Islet precursor cell (in vitro differentiated cells): ENCODE measurements around the gene TBC1D1.
"Not testable (repeated sequence)": the region's sequence is repeated elsewhere in the genome, so short reads cannot be mapped to it uniquely, and the experiment has no call there.

ENCODE experiments used
- DNase-seq: peaks from one replicate; pipeline ENCODE4 v3.0.0-alpha.2; 2018

Gene TBC1D1

DNA sequence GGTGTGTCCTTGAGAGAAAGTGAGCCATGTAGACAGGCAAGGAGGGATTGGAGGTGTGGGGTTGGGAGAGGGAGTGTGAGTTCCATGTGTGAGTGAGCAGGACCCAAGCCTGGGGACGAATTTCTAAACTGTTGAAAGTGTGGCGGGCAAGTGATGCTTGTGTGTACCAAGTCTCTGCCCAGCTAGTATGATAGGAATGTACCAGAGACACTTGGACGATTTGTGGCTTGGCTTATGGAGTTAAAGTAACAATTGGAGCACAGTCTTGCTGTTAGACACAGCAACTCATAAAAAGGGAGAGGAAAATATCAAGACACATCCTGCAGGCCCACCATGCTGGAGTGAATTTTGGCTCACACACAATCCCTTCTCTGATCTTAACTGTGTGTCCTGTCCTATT, 77.9 kb downstream of the TBC1D1 start:
- no peak for DNase-seq

DNA sequence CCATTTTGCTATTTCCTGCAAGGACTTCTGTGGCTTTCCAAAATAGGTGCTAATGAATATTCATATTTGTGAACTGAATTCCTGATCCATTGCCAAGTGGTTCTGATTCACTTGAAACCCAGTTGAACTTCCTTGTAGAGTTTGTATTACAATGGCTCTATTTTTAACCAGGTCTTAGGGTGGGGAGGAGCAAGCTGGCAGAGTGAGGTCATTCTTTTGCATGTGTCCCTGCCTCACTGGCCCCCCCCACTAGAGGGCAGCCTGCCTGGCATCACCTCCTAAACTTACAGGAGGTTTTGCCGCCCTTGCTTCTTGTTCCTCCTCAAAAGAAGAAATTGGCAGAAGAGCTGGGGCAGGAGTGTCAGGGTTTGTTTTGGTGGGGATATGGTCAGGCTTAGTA, 79.8 kb downstream of the TBC1D1 start:
- no peak for DNase-seq

DNA sequence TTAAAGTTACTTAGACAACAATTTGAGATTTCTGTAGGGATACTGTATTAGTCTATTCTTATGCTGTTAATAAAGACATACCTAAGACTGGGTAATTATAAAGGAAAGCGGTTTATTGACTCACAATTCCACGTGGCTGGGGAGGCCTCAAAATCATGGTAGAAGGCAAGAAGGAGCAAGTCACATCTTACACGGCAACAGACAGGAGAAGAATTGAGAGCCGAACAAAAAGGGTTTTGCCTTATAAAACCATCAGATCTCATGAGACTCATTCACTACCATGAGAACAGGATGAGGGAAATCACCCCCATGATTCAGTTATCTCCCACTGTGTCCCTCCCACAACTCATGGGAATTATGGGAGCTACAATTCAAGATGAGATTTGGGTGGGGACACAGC, 80.3 kb downstream of the TBC1D1 start:
- DNase-seq: no peak

DNA sequence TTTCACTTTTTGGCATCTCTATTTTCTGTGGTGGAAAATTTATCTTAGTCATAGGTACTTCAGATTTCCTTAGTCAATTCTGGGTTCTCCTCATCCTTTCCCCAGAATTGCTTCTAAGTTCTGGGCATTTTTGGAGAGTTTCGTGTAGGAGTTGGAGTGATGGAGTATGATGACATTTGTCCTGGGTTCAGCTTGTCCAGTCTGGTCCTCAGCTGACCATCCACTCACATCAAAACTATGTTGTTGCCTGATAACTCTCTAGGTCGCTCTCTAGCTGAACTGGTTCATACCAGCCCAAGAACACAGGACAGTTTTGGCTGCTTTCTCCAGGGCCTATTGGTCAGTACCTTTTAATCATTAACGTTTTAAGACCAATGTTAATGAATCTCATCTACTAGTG, 82.6 kb downstream of the TBC1D1 start:
- DNase-seq: no peak

DNA sequence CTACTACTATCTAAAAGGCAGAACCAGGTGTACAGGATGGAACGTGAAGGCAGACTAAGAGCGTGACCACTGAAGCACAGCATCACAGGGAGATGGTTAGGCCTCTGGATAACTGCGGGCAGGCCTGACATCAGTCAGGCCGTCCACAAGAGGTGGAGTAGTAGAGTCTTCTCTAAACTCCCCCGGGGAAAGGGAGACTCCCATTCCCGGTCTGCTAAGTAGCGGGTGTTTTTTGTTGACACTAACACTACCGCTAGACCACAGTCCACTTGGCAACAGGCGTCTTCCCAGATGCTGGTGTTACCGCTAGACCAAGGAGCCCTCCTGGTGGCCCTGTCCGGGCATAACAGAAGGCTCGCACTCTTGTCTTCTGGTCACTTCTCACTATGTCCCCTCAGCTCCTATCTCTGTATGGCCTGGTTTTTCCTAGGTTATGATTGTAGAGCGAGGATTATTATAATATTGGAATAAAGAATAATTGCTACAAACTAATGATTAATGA, 84.5 kb downstream of the TBC1D1 start:
- DNase-seq: not testable (repeated sequence)

DNA sequence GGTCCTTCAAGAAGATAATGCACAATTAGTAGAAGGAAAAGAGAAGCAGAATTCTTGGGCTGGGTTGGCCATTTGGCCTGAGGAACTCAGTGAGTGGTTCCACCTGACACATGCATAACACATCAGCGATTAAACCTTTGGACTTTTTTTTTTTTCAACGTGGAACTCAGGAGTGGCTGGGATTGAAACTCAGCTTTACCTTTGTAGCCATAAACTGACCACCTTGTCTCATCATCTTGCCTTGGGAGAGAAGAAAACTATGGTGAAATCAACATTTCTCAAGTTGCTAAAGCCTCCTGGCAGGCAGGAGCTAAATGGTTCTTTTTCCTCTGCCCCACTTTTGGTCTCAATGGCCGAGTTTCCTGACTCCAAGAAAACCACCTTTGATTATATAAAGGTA, 85.6 kb downstream of the TBC1D1 start:
- DNase-seq: no peak

DNA sequence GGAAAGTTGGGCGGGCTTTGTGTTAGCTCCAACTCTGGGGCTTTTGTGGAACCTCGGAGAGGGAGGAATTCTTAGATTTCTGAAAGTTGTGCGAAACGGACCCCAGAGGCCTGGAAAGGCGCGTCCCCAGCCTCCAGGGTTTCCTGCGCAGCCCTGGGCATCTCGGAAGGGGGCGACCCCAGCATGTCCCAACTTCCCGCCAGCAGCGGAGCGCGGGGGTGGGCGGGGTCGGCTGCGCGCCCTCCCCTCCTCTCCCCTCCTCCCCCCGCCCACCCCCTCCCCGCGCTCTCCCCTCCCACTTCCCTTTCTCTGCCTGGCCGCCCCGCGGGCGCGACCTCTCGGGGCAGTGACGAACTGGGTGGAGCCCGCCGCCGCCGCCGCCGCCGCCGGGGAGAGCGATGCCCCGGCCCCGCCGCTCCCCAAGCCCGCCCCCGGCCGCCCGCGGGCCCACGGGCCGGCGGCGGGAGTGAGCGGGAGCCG, 86.1 kb downstream of the TBC1D1 start:
- peak; percentile 91 for DNase-seq

DNA sequence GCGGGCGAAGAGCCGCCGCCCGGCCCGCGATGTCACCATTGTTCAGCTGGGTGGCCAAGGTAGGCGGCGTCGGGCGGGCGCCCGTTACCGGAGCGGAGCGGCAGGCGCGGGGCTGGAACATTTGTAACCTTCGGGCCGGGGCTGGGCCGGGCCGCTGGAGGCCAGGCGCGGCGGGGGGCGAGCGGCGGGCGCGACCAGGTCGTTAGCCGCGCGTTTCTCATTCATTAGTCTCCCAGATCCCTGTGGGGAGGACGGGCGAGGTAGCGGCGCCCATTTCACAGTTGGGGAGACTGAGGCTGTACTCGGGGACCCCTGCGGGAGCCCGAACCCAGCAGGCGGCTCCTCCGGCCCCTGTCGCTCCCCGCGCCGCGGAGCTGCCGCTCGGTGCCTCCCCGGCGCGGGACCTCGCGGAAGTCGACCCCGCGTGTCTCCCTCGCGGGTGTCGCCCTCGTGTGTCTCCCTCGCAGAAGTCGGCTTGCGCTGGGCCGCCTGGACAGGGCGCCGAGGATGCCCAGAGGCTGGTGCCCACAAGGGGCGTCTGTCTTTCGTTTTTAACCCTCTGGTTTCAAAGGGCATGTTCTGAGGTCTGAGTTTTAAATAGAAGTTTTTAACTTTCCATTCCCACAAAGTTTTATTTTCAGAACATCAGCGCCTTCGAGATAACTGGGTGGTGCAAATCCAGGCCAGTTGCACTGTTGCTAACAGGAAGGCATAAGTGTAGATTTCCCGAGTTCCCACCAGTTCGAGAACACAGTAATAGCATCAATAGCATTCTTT, 86.8 kb downstream of the TBC1D1 start:
- DNase-seq: peak; percentile 73

DNA sequence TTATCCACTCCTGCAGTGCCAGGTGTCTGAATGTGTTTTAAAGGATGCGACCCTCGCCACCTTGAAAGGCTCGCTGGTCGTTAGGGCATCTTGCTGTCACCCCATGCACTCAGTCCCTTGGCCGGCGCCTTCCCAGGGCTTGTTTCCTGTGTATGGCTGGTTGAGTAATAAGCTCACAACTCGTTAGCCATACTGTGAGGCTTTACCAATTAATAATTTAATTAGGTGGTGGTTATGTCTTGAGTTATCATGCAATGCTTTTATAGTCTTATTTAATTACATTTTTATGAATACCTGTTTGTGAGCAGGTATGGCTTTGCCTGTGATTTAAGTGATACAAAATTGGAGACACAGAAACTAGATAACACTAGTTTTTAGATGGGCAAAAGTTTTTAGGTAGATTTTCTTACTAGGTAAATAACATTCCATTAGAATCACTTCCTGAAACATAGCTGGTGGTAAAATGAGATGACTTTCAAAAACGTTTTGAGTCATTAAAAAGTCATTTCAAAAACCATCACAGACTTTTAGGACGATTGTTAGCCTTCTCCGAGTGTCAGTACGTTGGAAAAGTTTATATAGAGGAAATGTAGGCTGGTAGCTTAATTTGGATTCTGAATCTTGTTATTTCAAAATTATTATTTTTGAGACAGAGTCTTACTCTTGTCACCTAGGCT, 87.5 kb downstream of the TBC1D1 start:
- DNase-seq: peak; percentile 69

DNA sequence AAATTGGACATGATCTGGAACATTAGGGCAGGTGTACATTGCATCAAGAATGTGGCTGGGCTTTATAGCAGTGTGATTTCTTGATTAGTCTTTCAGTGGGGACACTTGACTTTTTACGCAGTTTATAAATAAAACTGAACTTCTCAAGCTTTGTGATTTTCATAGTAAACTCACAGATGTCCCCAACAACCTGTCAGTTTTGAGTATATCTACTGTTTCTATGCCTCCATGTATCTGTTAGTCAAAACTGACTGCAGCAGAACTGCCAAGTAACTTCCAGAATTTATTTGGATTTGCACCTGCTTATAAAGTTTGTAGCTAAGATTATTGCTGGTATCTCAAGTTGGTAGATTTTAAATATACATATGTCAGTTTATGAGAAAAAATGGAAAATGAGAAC, 89.4 kb downstream of the TBC1D1 start:
- DNase-seq: no peak

DNA sequence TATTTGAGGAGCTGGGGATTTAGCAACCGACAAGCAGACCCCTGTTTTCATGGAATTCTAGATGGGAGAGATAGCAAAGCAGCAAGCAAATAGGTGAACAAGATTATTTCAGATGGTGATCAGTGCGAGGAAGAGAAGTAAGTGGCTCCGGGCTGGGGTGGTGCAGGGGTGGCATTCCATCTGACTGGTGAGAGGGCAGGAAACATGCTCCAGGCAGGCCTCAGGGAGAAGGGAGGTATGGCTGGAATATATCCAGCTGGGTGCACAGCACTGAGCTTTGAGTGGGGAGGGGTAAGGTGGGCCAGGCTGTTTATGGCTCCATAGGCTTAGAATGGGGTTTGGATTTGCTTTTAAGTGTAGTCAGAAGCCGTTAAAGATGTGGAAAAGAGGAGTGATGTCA, 90.5 kb downstream of the TBC1D1 start:
- peak; percentile 88 for DNase-seq

DNA sequence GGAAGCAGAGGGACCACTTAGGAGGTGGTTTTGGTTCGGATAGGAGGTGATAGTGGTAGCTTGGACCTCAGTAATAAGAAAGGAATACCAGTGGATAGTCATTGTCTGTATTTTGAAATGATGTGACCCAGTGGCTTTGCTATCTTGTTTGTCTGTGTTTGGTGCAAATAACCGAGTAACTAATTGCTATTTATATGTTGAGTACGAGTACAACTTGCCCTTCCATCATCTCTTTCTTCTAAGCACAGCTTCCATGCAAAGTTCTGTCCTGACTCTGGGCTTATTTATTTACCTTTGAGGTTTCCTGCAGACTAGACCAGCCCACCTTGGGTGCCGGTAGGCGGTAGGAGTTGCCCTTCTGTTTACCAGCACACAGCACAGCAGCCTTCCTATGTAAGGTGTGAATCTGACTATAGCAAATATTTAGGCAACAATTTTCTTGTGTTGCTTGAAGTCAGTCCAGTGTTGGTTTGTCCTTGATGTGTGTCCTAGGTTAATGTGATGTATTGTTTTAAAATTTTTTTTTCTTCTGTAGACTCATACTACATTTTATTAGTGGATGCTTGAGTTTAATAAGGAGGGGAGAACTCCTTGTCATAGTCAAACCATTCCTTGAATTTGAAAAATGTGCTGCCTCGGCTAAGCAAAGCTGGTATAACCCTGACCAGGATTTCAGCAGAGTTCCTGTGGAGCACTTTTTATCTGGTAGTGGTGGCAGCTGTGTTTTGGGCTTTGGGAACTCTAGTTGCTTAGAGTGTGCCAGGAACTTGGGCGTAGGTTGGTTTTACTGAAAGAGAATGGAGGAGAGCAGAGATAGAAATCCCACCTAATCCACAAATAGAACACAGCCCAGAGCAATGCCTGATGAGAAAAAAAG, 91.2 kb downstream of the TBC1D1 start:
- DNase-seq: peak; percentile 66

DNA sequence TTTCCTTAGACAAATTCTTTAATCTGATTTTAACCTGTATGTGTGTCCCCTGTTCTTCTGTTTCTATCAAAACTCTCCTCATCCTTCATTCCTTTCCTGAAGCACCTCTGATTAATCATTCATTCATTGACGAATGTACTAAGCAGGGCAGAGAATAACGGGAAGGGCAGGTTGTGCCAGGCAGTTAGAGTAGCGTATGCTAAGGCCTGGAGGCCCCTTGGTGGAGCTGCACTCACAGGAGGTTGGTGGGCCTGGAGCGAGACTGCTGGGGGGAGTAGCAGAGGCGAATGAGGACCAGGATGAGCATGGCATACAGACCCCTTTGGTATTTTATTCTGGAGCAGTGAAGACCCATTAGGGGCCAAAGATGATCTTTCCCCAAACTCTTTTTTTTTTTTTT, 91.9 kb downstream of the TBC1D1 start:
- DNase-seq: peak; percentile 51

DNA sequence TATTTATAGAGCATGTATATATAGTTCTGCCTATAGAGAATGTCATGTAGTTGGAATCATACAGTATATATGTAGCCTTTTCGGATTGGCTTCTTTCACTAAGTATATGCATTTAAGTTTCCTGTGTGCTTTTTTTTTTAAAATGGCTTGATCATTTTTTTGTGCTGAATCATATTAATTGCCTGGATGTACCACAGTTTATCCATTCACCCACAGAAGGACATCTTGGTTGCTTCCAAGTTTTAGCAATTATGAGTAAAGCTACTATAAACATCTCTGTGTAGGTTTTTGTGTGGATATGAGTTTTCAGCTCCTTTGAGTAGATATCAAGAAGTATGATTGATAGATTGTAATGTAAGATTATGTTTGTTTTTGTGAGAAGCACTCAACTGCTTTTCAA, 93.1 kb downstream of the TBC1D1 start:
- no peak for DNase-seq

DNA sequence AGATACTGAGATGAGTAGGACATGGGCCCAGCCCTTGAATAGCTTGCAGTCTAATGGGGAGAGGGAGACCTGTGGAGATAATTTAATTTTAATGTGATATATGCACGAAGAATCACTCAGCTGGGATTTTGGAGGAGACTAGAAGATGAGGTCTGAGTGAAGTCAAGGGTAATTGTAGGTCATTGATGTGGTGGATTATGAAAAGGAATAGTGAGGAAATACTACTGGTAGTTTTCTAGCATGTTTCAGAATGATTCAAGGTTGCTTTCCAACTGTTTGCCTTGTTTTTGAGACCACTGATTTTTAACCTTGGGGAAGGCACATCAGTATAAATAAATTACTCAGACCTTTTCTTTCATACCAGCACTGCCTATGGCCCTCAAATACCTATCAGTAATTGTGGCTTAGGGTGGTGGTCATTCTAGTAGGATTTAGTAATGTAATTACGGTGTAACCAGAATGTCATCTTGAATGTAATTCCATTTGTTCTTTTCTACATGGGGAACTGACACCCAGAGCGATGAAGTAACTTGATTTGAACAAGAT, 94.9 kb downstream of the TBC1D1 start:
- no peak for DNase-seq

DNA sequence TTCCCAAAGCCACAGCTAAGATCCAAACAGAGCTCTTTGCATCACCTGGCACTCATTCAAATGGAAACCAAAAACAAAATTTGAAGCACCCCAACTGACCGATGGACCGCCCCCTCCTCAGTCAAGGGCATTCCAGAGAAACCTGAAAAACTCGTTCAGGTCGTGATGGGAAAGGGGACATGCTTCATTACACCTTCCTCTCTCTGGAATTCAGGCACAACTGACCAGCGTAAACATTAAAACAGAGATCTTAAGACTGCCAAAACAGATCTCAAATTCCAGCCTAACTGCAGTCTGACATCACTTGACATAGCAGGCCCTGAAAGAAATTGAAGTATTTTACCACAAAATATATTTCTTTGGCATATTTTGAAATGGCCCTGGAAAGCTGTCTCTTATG, 97.8 kb downstream of the TBC1D1 start:
- DNase-seq: peak; percentile 85

DNA sequence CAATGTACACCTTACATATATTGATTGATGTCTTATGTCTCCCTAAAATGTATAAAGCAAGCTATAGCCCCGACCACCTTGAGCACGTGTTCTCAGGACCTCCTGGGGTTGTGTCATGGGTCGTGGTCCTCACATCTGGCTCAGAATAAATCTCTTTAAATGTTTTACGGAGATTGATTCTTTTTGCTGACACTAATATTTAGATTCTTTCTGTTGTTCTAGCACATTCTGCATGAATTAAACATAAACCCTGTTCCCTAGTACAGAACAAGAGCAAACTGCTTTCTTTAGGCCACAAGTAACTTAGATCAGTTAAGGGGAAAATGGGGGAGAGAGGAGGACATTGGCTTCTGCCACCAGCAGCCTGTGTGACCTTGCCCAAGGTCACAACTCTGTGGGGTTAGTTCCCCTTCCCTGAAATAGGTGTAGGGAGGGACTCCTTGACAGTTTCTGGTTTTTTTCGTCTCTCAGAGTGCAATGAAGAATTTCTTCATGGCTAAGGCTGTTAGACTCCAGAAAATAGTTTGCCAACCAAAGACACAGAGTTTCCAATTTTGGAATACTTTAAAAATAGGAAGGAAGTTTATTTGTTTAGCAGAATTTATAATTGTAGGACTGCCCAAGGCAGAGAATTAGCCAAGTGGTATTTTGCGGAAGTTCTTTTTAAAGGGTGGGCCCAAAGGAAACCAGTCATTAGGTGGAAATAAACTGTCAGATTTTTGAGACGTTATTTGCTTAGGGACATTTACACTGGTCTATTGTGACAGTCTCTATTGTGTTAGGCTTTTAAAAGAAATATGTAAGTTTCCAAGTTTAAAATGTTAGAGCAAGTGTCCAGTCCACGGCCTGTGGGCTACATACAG, 98.7 kb downstream of the TBC1D1 start:
- no peak for DNase-seq

DNA sequence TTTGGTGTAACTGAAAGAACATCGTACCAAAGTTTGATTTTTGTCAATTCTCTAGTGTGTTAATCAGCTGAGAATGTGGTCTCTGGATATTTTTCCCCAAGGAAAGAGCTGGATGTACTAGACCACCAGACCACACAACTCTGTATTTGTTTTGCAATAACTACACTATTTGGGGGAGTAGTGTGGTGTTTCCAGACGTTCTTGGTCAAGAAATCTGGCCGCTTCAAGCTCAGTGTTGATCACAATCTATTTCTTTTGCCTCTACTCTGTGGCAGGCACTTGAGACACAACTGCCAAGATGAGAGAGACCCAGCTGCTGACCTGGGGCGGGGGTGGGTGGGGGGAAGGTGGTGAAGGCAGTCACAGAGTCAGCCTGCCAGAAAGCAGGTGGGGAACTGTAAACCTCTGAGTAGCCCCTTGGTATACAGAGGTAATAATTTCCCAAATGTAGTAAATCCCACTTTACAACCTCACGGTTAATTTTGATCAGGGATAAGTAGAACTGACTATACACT, 99.9 kb downstream of the TBC1D1 start:
- DNase-seq: no peak

DNA sequence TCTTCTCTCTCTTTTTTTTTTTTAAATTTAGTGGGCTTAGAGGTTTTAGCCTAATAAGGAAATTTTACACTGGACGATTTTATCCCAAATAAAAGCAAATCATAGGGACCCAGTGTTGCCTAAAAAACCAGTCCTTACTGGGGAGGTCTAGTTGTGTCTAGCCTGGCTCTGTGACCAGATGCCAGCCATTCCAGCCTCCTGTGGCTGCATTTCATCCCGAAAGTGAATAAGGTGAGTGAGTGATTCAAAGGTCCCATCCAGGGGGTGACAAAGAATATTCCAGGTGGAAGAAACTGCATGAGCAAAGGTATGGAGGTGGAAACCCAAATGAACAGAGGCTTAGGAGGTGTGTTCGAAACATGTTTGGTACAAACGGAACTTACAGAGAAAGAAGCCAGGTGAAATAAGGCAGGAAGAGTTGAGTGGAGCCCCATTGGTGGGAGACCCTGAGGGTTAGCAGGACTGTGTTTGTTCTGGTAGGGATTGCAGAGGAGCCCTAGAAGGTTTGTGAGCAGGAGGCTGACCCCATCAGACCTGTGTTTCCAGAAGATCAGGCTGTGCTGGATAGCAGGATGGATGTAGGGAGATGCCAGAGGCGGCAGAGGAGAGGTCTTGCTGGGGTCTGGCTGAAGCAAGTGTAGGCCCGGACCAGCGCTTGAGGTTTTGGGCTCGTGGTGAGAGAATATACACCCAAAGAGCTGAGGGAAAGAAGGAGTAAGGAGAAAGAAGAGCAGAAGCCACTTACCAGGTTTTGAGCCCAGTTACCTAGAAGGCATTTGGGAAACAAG, 100.9 kb downstream of the TBC1D1 start:
- peak; percentile 86 for DNase-seq

DNA sequence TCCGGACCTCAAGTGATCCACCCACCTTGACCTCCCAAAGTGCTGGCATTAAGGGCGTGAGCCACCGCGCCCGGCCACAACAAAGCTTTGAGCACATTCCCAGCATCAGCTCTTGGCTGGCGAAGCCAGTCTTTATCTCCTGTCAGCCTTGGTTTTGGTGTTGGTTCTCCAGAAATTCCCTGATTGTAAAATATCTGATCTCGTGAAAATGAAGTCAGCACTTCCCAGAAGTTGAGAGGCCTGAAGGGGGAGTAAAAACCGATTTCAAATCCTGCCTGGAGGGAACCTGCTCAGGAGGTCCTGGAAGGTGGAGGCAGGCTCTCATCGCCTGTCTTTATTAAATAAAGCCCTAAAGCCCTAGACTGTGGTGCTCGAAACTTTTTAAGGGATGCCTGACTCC, 102.9 kb downstream of the TBC1D1 start:
- DNase-seq: no peak

DNA sequence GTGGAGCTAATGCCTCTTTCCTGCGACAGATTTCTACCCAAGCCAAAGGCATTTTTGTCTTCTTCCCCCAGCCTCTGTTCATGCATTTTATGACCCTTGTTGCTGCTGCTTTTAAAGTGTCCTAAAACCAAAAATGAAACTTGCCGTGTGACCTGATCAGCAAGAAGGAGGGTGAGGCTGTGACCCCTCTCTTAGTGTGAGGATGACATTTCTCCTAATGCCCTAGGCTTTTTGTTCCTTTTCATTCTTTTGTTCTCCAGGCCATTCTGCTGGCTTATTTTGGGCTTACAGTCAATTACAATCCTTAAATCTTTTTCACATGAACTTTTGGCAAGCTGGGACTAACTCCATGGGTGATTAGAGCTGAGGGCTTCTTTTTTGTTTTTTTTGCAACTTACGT, 103.7 kb downstream of the TBC1D1 start:
- DNase-seq: no peak
